Fibroblast of lung (primary cell): ENCODE data around the gene COL25A1. TPM values are rescaled to one million over a fixed set of nuclear protein-coding genes. Genes with fewer than 3 reads are reported as not detected.
"Not testable (repeated sequence)": the region's sequence is repeated elsewhere in the genome, so short reads cannot be mapped to it uniquely, and the experiment has no call there.

ENCODE experiments used
- DNase-seq, 2 donors: peaks; one replicate each; pipeline versions ENCODE4 v3.0.0 to v3.0.0-alpha.2; 2010; ENCODE audit warnings: low read depth in 2 of 2
- H2AFZ ChIP-seq: 2 replicates; pipeline ENCODE4 v1.5.1; 2012; ENCODE audit warnings: low read length, control low read depth, inconsistent platforms
- H3K27ac ChIP-seq: 2 replicates; pipeline ENCODE4 v1.5.1; 2011; ENCODE audit warnings: low read length, control low read depth; ENCODE audit not compliant: insufficient read depth
- H3K27me3 ChIP-seq: 2 replicates; pipeline ENCODE4 v1.5.1; 2011; ENCODE audit warnings: mild to moderate bottlenecking, low read length; ENCODE audit not compliant: control insufficient read depth, insufficient read depth
- H3K36me3 ChIP-seq: 2 replicates; pipeline ENCODE4 v1.5.1; 2011; ENCODE audit warnings: low read length; ENCODE audit not compliant: control insufficient read depth, insufficient read depth
- H3K4me1 ChIP-seq: 2 replicates; pipeline ENCODE4 v1.5.1; 2011; ENCODE audit warnings: low read length; ENCODE audit not compliant: control insufficient read depth, insufficient read depth; ENCODE audit errors: extremely low read depth
- H3K4me2 ChIP-seq: 2 replicates; pipeline ENCODE4 v1.5.1; 2011; ENCODE audit warnings: low read length, control low read depth; ENCODE audit not compliant: insufficient read depth; ENCODE audit errors: extremely low read depth
- H3K4me3 ChIP-seq, 4 experiments: fragments of 200-600 bp in 1 of 4; sonication (generic) in 1 of 4; replicated peaks in 1 of 4; 2 replicates each; pipeline ENCODE4 v1.5.1; 2011 to 2016; ENCODE audit warnings: low read length in 4 of 4, low read depth in 3 of 4, mild to moderate bottlenecking in 3 of 4, control low read depth in 2 of 4, inconsistent platforms in 1 of 4, mixed read lengths in 1 of 4; ENCODE audit not compliant: insufficient read depth in 1 of 4; ENCODE audit errors: control extremely low read depth in 1 of 4
- H3K79me2 ChIP-seq: 2 replicates; pipeline ENCODE4 v1.5.1; 2012; ENCODE audit warnings: mild to moderate bottlenecking, low read length, inconsistent platforms; ENCODE audit not compliant: control insufficient read depth, insufficient read depth
- H3K9ac ChIP-seq: 2 replicates; pipeline ENCODE4 v1.5.1; 2011; ENCODE audit warnings: mild to moderate bottlenecking, low read length, control low read depth; ENCODE audit not compliant: insufficient read depth
- H3K9me3 ChIP-seq: 2 replicates; pipeline ENCODE4 v1.5.1; 2012; ENCODE audit warnings: low read depth, low read length; ENCODE audit not compliant: control insufficient read depth, insufficient read depth
- H4K20me1 ChIP-seq: 2 replicates; pipeline ENCODE4 v1.5.1; 2011; ENCODE audit warnings: low read length; ENCODE audit not compliant: control insufficient read depth, insufficient read depth; ENCODE audit errors: extremely low read depth
- CTCF ChIP-seq, 2 donors: IDR thresholded peaks in 1 of 2; conservative IDR thresholded peaks in 1 of 2; 1 replicate in 1 of 2; 2 replicates in 1 of 2; pipeline ENCODE4 v1.5.1; 2011 to 2012; ENCODE audit warnings: low read length in 2 of 2, control low read depth in 1 of 2, inconsistent platforms in 1 of 2, low read depth in 1 of 2, mild to moderate bottlenecking in 1 of 2
- EZH2 ChIP-seq: IDR thresholded peaks from 2 replicates; pipeline ENCODE4 v1.5.1; 2012; ENCODE audit warnings: low read length, control low read depth, mild to moderate bottlenecking; ENCODE audit errors: missing control alignments
- polyA plus RNA-seq, 2 donors: library from polyadenylated mRNA; depleted of rRNA in 1 of 2; stranded (reverse) in 1 of 2; unstranded in 1 of 2; fragments of >200 nt; gene quantifications; 2 replicates each; pipeline ENCODE4 v1.2.1, GENCODE V29; 2011 to 2012; ENCODE audit warnings: missing spikeins in 1 of 2
- total RNA-seq: library from RNA; depleted of rRNA; stranded (reverse); fragments of >200 nt; gene quantifications from 2 replicates; pipeline ENCODE4 v1.2.1, GENCODE V29; 2014

The COL25A1 gene
- total and polyA plus RNA-seq, 2 donors (not counting 1 experiment from before 2014, with no cell fraction given), result under 0.01 to 0.01 TPM

DNA sequence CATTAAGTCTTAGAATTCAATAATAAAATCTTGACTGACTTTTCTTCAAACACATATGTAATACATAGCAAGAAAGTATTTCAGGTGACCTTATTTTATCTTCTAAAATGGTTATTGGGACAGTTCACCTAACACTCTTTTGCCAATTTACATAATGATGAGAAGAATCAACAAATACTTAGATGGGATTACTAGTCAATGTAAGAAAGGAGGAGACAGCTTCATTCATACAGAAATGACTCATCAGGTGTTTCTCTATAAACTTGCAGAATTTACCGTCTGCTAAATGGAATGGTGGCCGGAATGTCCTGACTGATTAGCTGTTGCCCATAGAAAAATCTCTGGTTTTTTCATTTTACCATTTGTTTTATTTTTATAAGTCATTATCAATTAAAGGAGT is 424.6 kb downstream of the COL25A1 start:
- H3K4me1 ChIP-seq, result no peaks in the 10 kb centered on the region
- H3K4me3 ChIP-seq, result no peak overlapping the region
- no peak overlapping the region for H3K27ac ChIP-seq
- H3K9ac ChIP-seq, result no peak overlapping the region
- H2AFZ ChIP-seq, result no peak overlapping the region
- TF ChIP-seq CTCF (conservative IDR thresholded peaks at IDR 0.05 in 1 of 2, IDR thresholded peaks at IDR 0.05 in 1 of 2; ENCODE audit: low read depth in 1 of 2, low read length in 2 of 2), result no peak
- no peak for TF ChIP-seq EZH2
- H3K9me3 ChIP-seq, result no peaks in the 10 kb centered on the region
- DNase-seq, result peak in 1 of 2 donors; percentile 52
- H4K20me1 ChIP-seq, result no peaks in the 10 kb centered on the region
- no peaks in the 10 kb centered on the region for H3K79me2 ChIP-seq
- H3K36me3 ChIP-seq, result no peaks in the 10 kb centered on the region
- no peak overlapping the region for H3K4me2 ChIP-seq
- no peaks in the 10 kb centered on the region for H3K27me3 ChIP-seq

DNA sequence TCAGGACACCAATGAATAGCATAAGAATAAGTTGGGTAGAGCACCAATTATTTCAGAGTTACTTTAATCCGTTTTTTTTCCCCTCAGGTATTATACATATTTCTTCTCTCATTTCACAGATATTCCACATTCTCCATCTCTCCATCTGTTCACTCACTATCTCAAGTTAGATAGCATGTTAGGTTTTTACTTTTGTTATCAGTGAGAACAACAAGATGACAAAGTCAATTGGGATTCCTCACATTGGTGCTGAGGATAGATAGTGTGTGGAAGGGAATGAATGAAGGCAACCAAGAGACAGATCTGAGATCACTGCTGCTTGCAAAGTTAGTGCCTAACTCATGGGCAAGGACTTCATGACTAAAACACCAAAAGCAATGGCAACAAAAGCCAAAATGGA is 427.7 kb downstream of the COL25A1 start:
- Histone ChIP-seq H3K4me3 (no peak overlapping the region), H2AFZ (no peak overlapping the region), H3K79me2 (no peaks in the 10 kb centered on the region), H3K36me3 (no peaks in the 10 kb centered on the region), H3K4me2 (no peak overlapping the region), H3K9ac (no peak overlapping the region), H3K27ac (no peak overlapping the region), H4K20me1 (no peaks in the 10 kb centered on the region), H3K4me1 (no peaks in the 10 kb centered on the region), H3K27me3 (no peaks in the 10 kb centered on the region), H3K9me3 (no peaks in the 10 kb centered on the region)
- TF ChIP-seq CTCF (conservative IDR thresholded peaks at IDR 0.05 in 1 of 2, IDR thresholded peaks at IDR 0.05 in 1 of 2; ENCODE audit: low read depth in 1 of 2, low read length in 2 of 2) (no peak), EZH2 (no peak)
- DNase-seq, result no peak

GRCh38 chr4:108869970-108870369 is 432.5 kb downstream of the COL25A1 start:
- H3K4me2 ChIP-seq, H3K4me1 ChIP-seq, H3K79me2 ChIP-seq, H2AFZ ChIP-seq, H3K27ac ChIP-seq, H3K9ac ChIP-seq, H3K27me3 ChIP-seq, H3K36me3 ChIP-seq, H3K9me3 ChIP-seq, DNase-seq, H3K4me3 ChIP-seq, H4K20me1 ChIP-seq: not testable (repeated sequence)
